ENCODE data around the gene SMIM14.

DNA sequence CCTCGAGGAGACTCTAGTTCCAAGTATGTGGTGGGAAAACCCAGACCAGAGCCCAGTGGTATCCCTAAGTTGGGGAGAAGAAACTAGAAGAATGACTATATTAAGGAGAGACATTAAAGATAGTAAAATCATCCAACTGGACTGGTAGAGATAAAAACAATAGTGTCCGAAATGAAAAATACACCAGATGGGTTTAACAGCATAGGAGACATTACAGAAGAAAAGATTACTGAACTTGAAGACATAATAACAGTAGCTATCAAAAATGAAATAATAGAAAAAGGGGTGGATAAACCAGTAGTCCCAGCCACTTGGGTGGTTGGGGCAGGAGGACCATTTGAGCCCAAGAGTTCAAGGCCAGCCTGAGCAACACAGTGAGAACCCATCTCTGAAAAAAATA is 31.9 kb downstream of the SMIM14 start:
- TF ChIP-seq POLR2A (IDR thresholded peaks at IDR 0.05; ENCODE audit: low read length) (no peak), GATA1 (IDR thresholded peaks at IDR 0.05; ENCODE audit: low read depth, low read length) (no peak)
